Hepatic stellate cell (primary cell): ENCODE measurements around the gene PPFIBP2.

Source experiments
- DNase-seq: peaks from one replicate; pipeline ENCODE4 v3.0.0; 2011; ENCODE audit warnings: low spot score

Gene PPFIBP2

DNA sequence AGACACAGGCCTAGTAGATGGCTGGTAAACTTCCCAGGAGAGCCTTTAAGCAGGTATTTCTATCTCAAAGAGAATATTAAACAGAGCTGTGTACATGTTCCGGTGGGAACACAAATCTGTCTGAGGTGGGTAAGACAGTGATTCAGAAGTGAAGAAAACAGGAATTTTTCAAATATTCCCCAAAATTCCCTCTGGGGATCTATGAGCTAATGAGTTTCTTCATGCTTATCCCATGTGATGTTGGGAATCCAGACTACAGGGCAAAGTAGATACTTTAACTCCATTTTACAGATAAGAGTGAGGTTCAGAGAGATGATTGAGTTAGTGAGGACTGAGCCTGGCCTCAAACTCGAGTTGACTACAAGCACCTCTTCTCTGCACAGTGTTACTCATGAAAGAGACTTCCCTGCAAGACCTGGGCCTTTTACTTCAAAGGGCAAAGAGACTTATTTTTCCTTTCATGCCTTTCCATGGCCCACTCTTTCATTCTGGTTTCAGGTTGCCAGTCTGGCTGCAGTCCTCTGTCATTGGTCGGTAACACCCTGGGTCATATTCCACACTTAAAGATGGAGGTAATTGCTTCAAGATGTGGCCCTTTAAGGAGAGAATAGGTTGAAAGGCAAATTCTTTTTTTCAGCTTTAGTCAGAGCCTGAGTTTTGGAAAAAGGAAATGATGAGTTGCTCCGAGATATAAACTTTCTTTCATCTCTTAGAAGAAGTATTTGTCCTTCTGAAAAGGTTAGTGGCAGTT lies 89.4 kb downstream of the PPFIBP2 start:
- no peak for DNase-seq

DNA sequence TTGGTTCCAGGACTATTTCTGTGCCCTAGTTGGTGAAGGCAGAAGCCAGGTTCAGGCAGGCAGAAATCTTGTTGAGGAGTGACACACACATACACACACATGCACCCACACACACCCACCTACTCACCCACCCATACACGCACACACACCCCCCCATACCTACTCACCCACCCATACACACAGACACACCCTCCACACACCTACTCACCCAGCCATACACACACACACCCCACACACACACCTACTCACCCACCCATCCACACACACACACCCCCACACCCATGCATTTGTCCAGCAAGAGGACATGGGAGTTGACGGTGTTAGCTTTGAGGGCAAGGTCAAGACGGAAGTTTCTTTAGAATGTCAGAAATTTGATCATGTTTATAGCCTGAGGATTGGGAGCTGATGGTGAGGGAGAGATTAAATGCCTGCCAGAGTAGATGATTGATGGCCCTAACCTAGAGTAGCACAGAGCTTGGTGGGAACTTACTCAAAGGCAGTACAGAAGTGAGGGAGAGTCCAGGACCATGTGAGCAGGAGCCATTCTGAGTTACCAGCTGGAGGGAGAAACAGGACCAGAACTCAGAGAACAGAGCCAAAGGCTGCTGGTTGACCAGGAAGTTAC lies 90.6 kb downstream of the PPFIBP2 start:
- DNase-seq = no peak

DNA sequence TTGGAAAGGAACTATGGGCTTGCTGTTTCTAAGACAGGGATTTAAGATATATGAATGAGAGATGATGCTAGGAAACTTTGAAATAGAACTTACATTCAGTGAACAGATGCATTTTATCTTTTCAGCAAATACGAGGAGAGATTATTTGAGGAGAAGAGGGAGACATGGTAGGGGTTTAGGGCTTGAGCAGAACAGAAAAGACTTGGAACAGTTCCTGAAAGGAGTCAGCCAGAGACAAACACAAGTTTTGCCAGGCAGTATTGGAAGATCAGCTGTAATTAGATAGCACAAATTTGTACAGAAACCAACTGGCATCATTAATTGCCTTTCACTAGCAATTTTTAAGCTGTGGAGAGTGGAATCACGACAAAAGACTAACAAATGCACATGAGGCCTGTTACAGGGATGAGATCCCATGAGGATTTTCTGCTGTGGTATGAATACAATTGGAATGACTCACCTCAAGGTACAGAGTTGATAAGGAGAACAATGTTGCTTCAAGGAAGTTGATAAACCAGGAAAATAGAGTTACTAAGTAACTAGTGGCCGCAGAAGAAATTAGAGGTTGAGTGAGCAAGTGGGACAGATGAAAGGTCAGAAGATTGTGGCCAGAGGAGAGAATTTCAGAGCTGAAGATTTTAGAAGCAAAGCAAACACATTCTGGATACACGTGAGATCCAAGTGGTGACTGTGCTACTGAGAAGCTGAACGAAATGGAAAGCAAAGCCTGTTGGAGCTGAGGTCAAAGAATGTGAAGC lies 91.6 kb downstream of the PPFIBP2 start:
- DNase-seq = peak; percentile 57

DNA sequence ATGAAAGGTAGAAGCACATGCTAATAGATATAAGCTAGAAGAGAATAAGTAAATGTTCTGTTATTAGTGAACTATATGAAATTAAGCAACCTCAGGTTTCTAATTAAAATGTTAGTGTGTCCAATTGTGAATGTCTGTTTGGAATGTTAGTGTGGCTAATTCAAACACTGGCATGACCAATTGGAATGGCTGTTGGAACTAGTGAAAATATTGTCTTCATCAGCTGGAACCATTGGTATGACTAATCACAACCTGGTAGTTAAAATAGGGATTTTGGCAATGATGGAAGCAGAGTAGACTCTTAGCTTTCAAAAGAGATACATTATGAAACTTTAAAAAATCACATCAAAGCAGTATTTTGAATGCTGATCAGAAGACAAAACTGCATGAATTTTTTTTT lies 92.7 kb downstream of the PPFIBP2 start:
- DNase-seq = no peak

DNA sequence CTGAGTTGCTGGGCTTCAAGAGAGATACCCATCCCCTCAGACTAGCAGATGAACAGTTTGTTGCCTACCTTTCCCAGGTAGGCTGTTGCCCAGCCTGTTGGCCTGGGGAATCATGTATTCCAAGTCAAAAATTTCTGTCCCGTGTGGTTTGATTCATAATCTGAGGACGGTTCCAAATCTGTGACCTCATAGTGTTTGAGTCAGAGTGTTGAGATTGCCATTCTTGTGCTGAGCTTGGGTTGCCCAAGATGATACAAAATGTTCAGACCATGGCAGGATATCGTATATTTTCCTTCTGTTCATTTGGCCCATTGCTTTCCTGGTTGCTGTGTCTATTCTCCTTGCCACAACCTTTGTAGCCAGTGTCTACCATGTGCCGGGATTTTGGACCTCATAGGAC lies 95.2 kb downstream of the PPFIBP2 start:
- DNase-seq = no peak

DNA sequence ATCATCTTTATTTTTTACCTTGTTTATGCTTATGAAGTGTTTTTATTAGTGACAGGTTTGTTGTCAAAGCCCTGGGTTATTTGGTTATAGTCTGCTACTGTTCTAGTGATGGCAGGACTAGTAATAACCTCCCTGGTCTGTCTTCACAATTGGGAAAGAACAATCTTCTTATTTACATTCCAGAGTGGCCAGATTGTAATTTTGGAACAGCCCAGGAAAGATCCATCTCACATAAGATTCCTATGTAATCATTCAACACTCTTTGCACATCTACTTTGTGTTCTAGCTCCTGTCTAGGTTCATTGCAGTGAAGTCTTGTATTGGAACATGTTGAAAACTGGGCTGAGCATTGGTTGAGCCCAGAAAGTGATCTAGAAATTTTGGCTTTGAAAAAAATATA lies 95.7 kb downstream of the PPFIBP2 start:
- DNase-seq = no peak

DNA sequence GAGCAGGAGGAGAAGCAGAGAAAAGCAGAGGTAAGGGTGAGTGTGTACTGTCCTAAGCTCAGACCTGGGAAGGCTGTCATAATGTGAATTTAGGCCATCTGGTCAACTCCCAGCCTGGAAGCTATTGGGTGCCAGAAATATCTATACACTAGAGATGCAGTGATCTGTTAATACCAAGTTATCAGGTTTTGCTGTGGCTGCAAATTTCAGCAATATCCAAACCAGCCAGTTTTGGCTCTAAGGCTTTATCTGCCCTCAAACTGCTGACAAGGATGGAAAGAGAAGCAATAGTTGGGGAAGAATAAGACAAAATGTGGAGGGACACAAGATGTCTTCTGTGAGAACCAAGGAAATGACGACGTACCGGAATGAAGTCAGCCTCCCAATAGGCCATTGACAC lies 96.6 kb downstream of the PPFIBP2 start:
- no peak for DNase-seq

DNA sequence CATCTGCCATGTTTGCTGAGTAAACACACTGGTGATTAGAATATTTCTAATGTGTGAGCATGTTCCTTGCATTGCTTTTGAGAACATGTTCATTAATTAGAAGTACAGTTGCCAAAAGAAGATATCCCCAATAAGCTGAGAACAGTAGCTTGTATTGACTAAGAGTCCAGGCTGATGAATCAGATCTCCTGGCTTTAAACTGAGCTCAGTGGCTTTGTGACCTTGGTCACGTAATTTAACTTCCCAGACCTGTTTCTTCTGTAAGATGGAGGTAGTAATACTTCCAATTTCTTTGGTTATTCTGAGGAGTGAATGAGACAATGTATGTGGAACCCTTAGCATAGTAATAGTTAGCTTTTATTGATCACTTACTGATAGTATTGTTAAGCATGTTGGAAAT lies 97.6 kb downstream of the PPFIBP2 start:
- DNase-seq = no peak

DNA sequence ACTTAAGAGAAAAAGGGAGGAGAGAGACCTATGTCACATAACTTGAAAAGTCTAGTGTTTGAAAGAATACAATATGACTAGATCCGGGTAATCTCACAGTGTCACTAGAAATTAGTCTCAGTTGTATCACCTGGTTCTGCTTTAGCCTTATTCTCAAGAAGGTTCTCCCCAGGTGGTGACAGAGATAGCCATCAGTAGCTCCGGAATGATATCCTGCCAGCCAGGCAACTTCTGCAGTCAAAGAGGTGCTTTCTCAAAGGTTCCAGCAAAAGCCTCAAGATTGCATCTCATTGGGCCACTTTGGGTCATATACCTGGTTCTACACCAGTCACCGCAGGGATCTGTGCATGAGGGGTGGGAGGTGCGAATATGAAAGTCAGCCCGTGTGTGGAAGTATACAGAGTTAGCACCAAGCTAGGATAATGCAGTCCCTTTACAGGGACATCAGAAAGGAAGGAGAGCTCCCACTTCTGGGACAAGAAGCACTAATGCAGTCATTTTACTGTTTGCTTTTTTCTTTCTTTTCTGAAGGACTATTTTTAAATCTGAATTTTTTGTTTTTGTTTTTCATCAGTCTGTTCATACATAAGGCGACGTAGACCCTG lies 98.4 kb downstream of the PPFIBP2 start:
- DNase-seq = no peak

DNA sequence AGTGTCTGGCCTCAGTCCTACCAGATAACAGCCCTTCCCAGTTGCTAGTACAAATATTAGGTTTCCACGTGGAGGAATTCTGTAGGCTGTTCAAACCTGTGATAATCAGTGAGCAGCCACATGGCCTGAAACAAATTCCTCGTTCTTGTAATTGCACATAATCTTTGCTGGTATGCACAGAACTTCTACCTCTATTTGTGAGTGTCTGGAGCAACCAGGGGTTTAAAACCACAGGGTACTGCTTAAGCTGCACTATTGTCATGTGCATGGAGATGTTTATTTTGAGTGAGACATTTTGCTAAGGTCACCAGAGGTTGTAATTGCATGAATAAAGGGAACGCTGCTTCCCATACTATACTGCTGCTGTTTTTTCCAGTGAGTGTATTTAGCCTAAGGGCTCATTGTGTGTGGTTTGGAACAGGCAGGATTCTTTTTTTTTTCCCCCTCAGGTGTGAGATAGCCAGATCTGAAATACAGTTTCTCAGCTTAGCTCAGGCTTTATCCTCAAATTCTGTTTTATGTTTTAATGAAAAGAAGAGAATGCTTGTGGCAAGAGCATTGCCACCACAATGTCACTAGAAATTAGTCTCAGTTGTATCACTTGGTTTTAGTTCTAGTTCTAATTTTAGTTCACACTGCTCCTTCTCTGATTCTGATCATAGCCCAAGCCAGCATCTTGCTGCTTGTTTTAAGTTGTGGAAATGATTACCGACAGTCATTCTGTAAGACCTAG lies 99.0 kb downstream of the PPFIBP2 start:
- peak; percentile 22 for DNase-seq

DNA sequence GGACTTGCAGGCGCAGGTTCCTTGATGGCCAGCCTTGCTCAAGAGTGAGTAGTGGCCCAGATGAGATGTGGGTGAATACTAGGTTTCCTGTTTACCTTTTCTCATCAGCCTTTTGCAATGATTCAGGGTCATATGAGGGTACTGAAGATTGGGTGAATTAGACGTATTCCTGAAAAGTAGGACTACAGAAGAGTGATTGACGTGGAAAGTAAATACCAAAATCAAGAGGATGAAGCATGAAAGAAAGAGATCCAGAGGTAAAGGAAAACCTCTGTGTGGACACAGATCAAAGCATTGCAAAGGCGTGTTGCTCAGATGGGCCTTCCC lies 99.6 kb downstream of the PPFIBP2 start:
- no peak for DNase-seq

DNA sequence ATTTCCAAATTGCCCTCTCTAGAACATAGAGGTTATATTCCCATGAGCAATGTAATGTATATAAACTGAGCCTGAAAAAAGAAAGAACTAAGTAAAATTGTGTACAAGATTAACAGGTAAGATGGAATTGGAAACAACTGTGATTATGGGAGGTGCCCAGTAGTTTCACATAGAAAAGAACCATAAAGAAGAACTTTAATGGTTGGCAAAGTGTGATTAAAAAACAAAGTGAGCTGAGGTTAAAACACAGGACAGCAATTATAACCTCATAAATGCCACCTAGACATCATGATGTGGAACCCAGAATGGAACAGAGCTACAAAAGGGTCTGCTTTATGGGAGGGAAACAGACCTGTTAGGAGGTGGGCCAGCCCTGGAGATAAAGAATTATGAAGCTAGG lies 100.9 kb downstream of the PPFIBP2 start:
- DNase-seq = no peak

DNA sequence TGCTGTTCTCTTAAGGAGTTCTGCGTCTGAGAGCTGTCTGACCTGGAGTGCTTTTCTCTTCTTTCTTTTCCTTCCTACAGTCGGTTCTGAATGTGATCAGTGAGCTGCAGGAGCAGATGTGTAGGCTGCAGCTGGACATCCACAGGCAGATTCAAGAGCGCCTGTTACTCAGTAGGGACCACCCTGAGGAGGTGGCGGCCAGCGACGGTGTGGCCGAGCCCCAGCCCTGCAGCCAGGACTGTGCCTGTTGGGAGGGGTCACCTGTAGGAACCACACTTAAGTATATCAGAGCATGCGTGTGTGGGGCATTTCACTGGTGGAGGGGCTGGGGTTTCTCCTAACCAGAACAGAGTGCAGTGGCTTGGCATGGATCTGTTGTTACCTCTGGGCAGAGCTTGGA lies 103.2 kb downstream of the PPFIBP2 start:
- DNase-seq = no peak

DNA sequence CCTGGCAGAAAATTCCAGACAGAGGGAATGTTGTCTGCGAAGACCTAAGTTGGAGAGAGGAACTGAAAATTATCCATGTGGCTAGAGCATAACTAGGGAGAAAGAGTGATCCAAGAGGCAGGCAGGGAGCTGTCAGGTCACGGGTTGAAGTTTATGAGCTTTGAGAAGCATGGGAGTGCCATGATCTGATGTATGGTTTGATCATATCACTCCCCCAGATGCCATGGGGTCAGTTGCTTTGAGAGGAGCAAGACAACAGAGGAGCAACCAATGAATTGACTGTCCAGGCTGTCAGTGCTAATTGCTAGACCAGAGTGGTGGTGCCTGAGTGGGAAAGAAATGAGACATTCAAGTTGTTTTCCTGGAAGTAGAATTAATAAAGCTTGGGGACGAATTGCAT lies 105.5 kb downstream of the PPFIBP2 start:
- no peak for DNase-seq

DNA sequence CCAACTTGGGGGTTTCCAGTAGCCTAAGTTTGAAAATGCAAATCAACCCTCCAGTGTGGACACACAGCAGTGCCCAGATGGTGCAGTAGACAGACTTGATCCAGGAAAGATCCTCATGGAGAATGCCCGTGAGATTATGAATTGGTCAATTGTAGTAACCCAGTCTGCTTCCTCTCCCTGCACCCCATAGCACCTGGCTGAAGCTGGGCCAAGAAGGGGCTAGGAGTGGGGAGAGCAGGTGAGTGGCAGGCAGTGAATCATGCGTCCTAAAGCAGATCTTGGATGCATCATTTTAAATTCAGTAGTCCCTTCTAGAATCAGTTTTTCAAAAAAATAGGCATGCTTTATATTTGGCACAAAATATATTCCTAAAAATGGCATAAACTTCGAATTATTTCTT lies 107.3 kb downstream of the PPFIBP2 start:
- no peak for DNase-seq

DNA sequence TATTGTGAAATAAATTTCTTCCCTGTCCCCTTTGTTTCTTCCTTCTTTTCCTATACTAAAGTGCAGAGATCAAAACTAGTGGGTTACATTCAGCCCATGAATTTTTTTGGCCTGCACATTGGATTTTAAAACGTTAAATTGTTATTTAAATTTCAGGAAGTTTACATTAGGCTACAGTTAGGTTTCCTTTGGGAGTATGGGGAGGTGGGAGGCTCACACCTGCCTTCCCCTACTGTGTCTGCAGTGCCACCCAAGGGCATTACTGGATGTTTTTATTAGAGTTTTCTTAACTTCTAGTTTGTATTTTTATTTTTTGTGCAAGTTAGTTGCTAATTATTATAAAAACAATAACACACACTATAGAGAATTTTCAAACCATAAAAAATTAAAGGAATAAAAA lies 107.8 kb downstream of the PPFIBP2 start:
- no peak for DNase-seq

DNA sequence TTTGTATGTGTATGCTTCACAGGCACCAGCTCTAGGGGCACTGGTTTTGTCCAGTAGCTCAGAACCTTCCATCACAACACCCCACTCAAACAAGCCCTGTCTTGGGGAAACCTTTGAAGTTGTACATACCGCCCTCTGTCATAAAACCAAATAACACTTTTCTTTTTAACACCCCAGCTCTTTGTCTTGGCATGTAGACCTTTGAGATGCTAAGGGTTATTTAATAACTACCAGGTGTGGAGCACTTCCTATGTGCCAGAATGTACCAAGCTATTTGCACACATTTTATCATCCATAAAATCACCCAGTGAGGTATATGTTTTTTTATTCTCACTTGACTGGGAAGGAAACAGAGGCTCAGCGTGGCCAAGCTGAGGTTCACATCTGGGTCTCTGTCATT lies 108.9 kb downstream of the PPFIBP2 start:
- no peak for DNase-seq

DNA sequence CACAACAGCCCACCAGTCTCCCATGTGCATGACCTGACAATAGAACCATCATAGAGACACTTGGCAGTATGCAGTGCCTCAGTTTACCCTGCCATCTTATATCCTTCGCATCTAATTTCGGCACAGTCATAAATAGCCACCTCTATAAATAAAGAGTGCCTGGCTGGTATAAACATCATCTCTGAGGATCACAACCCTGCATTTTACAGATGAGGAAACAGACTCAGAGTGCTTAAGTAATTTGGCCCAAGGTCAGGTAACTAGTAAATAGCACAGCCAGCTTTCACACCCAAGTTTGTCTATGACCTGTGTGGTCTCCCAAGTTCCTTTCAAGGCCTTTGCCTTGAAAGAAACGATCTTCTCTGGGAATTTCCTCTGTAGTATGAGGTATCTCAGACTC lies 114.9 kb downstream of the PPFIBP2 start:
- DNase-seq = no peak

DNA sequence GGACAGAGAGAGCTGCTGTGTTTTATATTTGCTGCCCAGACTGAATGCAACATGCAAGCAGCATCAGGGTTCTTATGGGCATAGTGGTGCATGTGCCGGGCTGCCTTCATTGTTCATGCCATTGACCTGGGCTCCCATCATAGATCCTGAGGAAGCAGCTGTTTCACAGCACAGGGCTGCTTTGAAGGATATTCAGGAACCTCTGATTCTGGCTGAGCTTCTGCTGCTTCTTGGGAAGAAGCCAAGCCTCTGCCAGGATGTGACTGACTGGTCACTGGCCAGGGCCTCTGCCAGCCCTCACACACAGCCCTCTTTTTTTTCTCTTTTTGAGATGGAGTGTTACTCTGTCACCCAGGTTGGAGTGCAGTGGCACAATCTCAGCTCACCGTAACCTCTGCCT lies 116.2 kb downstream of the PPFIBP2 start:
- DNase-seq = no peak

DNA sequence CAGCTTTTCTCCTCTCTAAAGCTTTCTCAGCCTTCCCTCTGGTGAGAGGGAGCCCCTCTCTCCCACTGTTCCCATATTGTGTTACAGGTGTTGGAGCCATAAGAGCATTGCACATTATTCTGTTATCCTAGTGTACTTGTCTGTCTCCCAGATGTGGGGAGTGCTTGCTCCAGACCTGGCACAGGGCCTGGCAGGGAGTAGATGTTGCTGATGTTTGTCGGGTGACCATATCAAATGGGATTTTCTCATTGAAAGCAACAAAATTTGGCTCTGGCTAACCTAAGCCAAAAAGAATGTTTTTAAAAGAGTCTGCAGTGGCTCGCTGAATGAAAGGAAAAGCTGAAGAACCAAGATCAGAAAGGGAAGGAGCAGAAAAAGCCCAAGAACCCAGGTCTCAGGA lies 118.4 kb downstream of the PPFIBP2 start:
- no peak for DNase-seq

DNA sequence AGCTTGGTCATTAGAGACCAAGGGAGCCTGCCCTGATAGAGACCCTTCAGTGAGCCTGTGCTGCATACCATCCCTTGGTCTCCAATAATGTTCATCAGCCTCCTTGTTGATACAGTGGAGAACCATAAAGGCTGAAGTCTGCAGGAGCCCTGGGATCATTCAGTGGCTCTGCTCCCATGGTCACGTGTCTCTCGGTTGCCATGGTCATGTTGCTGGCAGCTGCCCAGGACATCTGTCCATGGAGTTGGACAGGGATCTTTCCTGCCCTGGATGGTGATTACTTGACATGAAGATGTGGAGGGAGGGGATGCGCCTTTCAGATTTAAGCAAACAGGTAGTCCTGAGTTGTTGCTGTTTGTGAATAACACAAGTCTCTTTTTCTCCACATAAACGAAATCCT lies 121.3 kb downstream of the PPFIBP2 start:
- DNase-seq = no peak

DNA sequence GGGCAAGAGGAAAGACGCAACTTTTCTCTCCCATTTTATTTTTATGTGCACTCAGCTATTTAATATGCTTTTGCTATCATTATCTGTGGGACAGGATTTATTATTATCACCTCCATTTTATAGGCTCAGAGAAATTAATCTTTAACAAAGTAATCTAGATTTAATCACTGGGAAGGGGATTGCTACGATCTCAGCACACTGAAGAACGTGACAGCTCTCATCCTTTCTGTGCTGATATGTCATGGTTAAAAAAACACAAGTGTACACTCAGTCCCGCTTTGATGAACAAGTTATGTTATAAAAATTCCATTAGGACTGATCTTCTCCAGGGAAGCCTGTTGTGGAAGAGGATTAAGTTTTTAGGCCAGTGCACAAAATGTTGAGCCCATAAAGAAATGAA lies 121.9 kb downstream of the PPFIBP2 start:
- DNase-seq = no peak
